B cell (primary cell): ENCODE measurements around the gene CFAP157. TPM values are rescaled to one million over a fixed set of nuclear protein-coding genes. Genes with fewer than 3 reads are reported as not detected.

Experiments used
- ATAC-seq: fragments of 200-7000 bp; cut with Tn5 transposase; one replicate; pipeline ENCODE4 v1.10.0; 2021; ENCODE audit warnings: low read depth, mild to moderate bottlenecking, moderate number of reproducible peaks, moderate library complexity
- CTCF ChIA-PET: fragments of 350-600 bp; sonication (Branson Sonifier 250); formaldehyde crosslinking; loops from one replicate; lab custom pipeline; 2021; ENCODE audit warnings: antibody characterized with exemption, inconsistent platforms; lab: Charles Lee
- POLR2A ChIA-PET: fragments of 350-600 bp; sonication (Branson Sonifier 250); formaldehyde crosslinking; loops from one replicate; lab custom pipeline; 2021; ENCODE audit warnings: antibody characterized with exemption; lab: Charles Lee
- DNase-seq: peaks from one replicate; pipeline ENCODE4 v3.0.0; 2013
- H2AFZ ChIP-seq: 2 replicates; pipeline ENCODE4 v1.6.1; 2012; ENCODE audit warnings: mild to moderate bottlenecking, low read depth, low read length; ENCODE audit not compliant: insufficient read depth, poor library complexity, severe bottlenecking
- H3K27ac ChIP-seq, 2 donors: 1 replicate in 1 of 2; 2 replicates in 1 of 2; pipeline ENCODE4 v1.5.1; 2012 to 2013; ENCODE audit warnings: low read length in 2 of 2, mild to moderate bottlenecking in 2 of 2, moderate library complexity in 1 of 2
- H3K27me3 ChIP-seq, 4 experiments: fragments of 200-600 bp in 1 of 4; sonication (generic) in 1 of 4; replicated peaks in 1 of 4; 1 replicate in 2 of 4; 2 replicates in 2 of 4; pipeline versions ENCODE4 v1.6.1 to v1.7.0; 2013 to 2016; ENCODE audit warnings: low read length in 3 of 4, mild to moderate bottlenecking in 2 of 4, mixed read lengths in 1 of 4, moderate library complexity in 1 of 4; ENCODE audit not compliant: insufficient read depth in 4 of 4, control insufficient read depth in 3 of 4; ENCODE audit errors: control extremely low read depth in 1 of 4
- H3K36me3 ChIP-seq, 2 experiments: replicated peaks in 1 of 2; 1 replicate in 1 of 2; 2 replicates in 1 of 2; pipeline versions ENCODE4 v1.6.1 to v1.7.1; 2013; ENCODE audit warnings: low read length in 1 of 2; ENCODE audit not compliant: insufficient read depth in 2 of 2, control insufficient read depth in 1 of 2; ENCODE audit errors: control extremely low read depth in 1 of 2, extremely low read depth in 1 of 2
- H3K4me1 ChIP-seq, 2 donors: fragments of 200-600 bp in 1 of 2; sonication (generic) in 1 of 2; 1 replicate in 1 of 2; 2 replicates in 1 of 2; pipeline versions ENCODE4 v1.5.1 to v1.6.1; 2013 to 2017; ENCODE audit warnings: low read length in 2 of 2; ENCODE audit not compliant: control insufficient read depth in 2 of 2, insufficient read depth in 2 of 2
- H3K4me2 ChIP-seq: replicated peaks from 2 replicates; pipeline ENCODE3; 2012; ENCODE audit warnings: mild to moderate bottlenecking, low read depth, low read length; ENCODE audit not compliant: poor library complexity, severe bottlenecking
- H3K4me3 ChIP-seq, 5 experiments: fragments of 200-600 bp in 1 of 5; sonication (generic) in 1 of 5; 1 replicate in 3 of 5; 2 replicates in 2 of 5; pipeline versions ENCODE4 v1.5.1 to v1.7.0; 2011 to 2016; ENCODE audit warnings: low read length in 4 of 5, mild to moderate bottlenecking in 4 of 5, low read depth in 2 of 5, control low read depth in 1 of 5, moderate library complexity in 1 of 5; ENCODE audit not compliant: insufficient read depth in 1 of 5; ENCODE audit errors: control extremely low read depth in 1 of 5, extremely low read depth in 1 of 5
- H3K79me2 ChIP-seq: fragments of 200-600 bp; sonication (generic); one replicate; pipeline ENCODE4 v1.6.0; 2016; ENCODE audit warnings: low read length; ENCODE audit not compliant: control insufficient read depth, insufficient read depth
- H3K9ac ChIP-seq: fragments of 200-600 bp; sonication (generic); 2 replicates; pipeline ENCODE4 v1.6.1; 2017; ENCODE audit warnings: mild to moderate bottlenecking, low read length, moderate library complexity
- H3K9me3 ChIP-seq, 3 donors: one replicate each; pipeline versions ENCODE4 v1.6.1 to v1.7.1; 2013; ENCODE audit warnings: low read length in 2 of 3; ENCODE audit not compliant: control insufficient read depth in 2 of 3, insufficient read depth in 1 of 3; ENCODE audit errors: control extremely low read depth in 1 of 3
- H4K20me1 ChIP-seq: 2 replicates; pipeline ENCODE4 v1.6.0; 2012; ENCODE audit warnings: mild to moderate bottlenecking, low read length; ENCODE audit not compliant: insufficient read depth, control insufficient read depth, poor library complexity, severe bottlenecking
- H3K27ac Mint-ChIP-seq: one replicate; pipeline ENCODE4 v1.8.0; 2021; ENCODE audit warnings: mixed read lengths
- H3K27me3 Mint-ChIP-seq: one replicate; pipeline ENCODE4 v1.8.0; 2021; ENCODE audit warnings: mixed read lengths
- H3K4me1 Mint-ChIP-seq: one replicate; pipeline ENCODE4 v1.8.0; 2021; ENCODE audit warnings: mixed read lengths
- H3K4me3 Mint-ChIP-seq: one replicate; pipeline ENCODE4 v1.8.0; 2021; ENCODE audit warnings: mixed read lengths
- H3K9me3 Mint-ChIP-seq: one replicate; pipeline ENCODE4 v1.8.0; 2022; ENCODE audit warnings: mixed read lengths; ENCODE audit not compliant: insufficient read depth
- EZH2 ChIP-seq: IDR thresholded peaks from 2 replicates; pipeline ENCODE4 v1.6.1; 2012; ENCODE audit warnings: borderline replicate concordance, low read depth, mild to moderate bottlenecking, moderate library complexity, low read length; ENCODE audit not compliant: insufficient read depth, poor library complexity, severe bottlenecking
- whole genome bisulfite sequencing: methylation state at CpG from one replicate; pipeline ENCODE4 v1.1.5; 2013; ENCODE audit warnings: missing lambda C conversion rate; ENCODE audit not compliant: insufficient coverage; 5-methylcytosine and 5-hydroxymethylcytosine counted together
- intact Hi-C: fragments of 100-400 bp; cut with micrococcal nuclease; formaldehyde crosslinking; loops from one replicate; pipeline ENCODE4 v1.10.0; 2022
- polyA plus RNA-seq: library from polyadenylated mRNA; depleted of rRNA; stranded (reverse); fragments of >200 nt; gene quantifications from 2 replicates; pipeline ENCODE4 v1.2.3, GENCODE V29; 2012
- total RNA-seq, 2 donors: library from RNA; stranded (reverse); fragments of 120-200 nt in 1 of 2; gene quantifications; 1 replicate in 1 of 2; 2 replicates in 1 of 2; pipeline versions ENCODE4 v1.2.3 to v1.2.4, GENCODE V29; 2013 to 2022
- TF ChIP-seq, protein P1 (sequence below): fragments of 200-600 bp; IDR thresholded peaks from one replicate; pipeline ENCODE4 v1.8.0; 2022; ENCODE audit warnings: antibody characterized with exemption, mild to moderate bottlenecking

The CFAP157 gene
- total and polyA plus RNA-seq, 2 donors (not counting 1 experiment from before 2014, with no cell fraction given), result 0.03 TPM; not detected in 1

DNA sequence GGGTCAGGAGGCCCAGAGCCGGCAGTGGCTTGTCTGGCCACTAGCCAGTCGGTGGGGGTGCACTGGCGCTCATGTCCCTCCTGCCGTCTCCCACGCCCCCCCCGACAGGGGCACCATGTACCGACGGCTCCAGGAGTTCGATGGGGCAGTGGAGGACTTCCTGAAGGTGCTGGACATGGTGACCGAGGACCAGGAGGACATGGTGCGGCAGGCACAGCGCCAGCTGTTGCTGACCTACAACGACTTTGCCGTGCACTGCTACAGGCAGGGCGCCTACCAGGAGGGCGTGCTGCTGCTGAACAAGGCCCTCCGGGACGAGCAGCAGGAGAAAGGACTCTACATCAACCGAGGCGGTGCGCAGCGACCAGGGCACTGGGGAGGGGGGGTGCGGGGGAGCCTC, 17.2 kb downstream of the CFAP157 start:
- no peak overlapping the region for H3K4me3 ChIP-seq
- peaks cover 5% of the 10 kb centered on the region for H3K4me1 Mint-ChIP-seq
- H3K4me1 ChIP-seq, result no peaks in the 10 kb centered on the region
- H3K27me3 Mint-ChIP-seq, result no peaks in the 10 kb centered on the region
- no peak overlapping the region for H2AFZ ChIP-seq
- no peak overlapping the region for H3K9ac ChIP-seq
- ChIA-PET POLR2A (no interaction called here), CTCF (no interaction called here)
- no peaks in the 10 kb centered on the region for H3K9me3 ChIP-seq
- H3K36me3 ChIP-seq, result no peaks in the 10 kb centered on the region
- H3K4me3 Mint-ChIP-seq, result no peak overlapping the region
- no peak overlapping the region for H3K27ac Mint-ChIP-seq
- no peaks in the 10 kb centered on the region for H3K27me3 ChIP-seq
- H3K79me2 ChIP-seq, result no peaks in the 10 kb centered on the region
- H4K20me1 ChIP-seq, result no peaks in the 10 kb centered on the region
- H3K27ac ChIP-seq, result no peak overlapping the region
- TF ChIP-seq, protein P1, sequence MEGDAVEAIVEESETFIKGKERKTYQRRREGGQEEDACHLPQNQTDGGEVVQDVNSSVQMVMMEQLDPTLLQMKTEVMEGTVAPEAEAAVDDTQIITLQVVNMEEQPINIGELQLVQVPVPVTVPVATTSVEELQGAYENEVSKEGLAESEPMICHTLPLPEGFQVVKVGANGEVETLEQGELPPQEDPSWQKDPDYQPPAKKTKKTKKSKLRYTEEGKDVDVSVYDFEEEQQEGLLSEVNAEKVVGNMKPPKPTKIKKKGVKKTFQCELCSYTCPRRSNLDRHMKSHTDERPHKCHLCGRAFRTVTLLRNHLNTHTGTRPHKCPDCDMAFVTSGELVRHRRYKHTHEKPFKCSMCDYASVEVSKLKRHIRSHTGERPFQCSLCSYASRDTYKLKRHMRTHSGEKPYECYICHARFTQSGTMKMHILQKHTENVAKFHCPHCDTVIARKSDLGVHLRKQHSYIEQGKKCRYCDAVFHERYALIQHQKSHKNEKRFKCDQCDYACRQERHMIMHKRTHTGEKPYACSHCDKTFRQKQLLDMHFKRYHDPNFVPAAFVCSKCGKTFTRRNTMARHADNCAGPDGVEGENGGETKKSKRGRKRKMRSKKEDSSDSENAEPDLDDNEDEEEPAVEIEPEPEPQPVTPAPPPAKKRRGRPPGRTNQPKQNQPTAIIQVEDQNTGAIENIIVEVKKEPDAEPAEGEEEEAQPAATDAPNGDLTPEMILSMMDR, result no peak
- no peak for TF ChIP-seq EZH2
- no peak overlapping the region for H3K4me2 ChIP-seq
- H3K9me3 Mint-ChIP-seq, result no peaks in the 10 kb centered on the region
- intact Hi-C loops, result no loop called here
- no peak for ATAC-seq
- no peak for DNase-seq
- WGBS, result 88% methylated on average over 22 of the region's 23 CpGs

- H3K9me3 ChIP-seq, result no peaks in the 10 kb centered on the region
- TF ChIP-seq, protein P1, result no peak
- TF ChIP-seq EZH2, result no peak
- 83% methylated on average over 7 of the region's 8 CpGs for WGBS
- H2AFZ ChIP-seq, result no peak overlapping the region
- H3K4me2 ChIP-seq, result no peak overlapping the region
- Mint-ChIP-seq H3K27me3 (no peaks in the 10 kb centered on the region), H3K4me1 (no peaks in the 10 kb centered on the region), H3K9me3 (no peaks in the 10 kb centered on the region), H3K27ac (no peak overlapping the region), H3K4me3 (no peak overlapping the region)
- H3K9ac ChIP-seq, result no peak overlapping the region
- CTCF ChIA-PET, result interaction anchor here (0.6 kb wide), 1 partner anchor 10 kb away, joined by 4 read pairs; no protein-coding TSS in a partner anchor
- H3K79me2 ChIP-seq, result no peaks in the 10 kb centered on the region
- H3K4me1 ChIP-seq, result no peaks in the 10 kb centered on the region
- no peaks in the 10 kb centered on the region for H3K27me3 ChIP-seq
- no peak overlapping the region for H3K27ac ChIP-seq
- DNase-seq (no peak), ATAC-seq (no peak)
- intact Hi-C loops, result no loop called here
- POLR2A ChIA-PET, result no interaction called here
- H3K4me3 ChIP-seq, result no peak overlapping the region
- peaks cover 0 to 6% of the 10 kb centered on the region in 2 experiments for H3K36me3 ChIP-seq
- H4K20me1 ChIP-seq, result no peaks in the 10 kb centered on the region
These were observed 20.1 kb downstream of the CFAP157 start for GRCh38 chr9:127726871-127727270.
